GM21515 (cell line): ENCODE data around the gene CLRN1.

Experiments used
- ATAC-seq: cut with Tn5 transposase; IDR thresholded peaks from one replicate; pipeline ENCODE4 v1.9.1; 2021; ENCODE audit not compliant: unreplicated experiment

CLRN1 gene

DNA sequence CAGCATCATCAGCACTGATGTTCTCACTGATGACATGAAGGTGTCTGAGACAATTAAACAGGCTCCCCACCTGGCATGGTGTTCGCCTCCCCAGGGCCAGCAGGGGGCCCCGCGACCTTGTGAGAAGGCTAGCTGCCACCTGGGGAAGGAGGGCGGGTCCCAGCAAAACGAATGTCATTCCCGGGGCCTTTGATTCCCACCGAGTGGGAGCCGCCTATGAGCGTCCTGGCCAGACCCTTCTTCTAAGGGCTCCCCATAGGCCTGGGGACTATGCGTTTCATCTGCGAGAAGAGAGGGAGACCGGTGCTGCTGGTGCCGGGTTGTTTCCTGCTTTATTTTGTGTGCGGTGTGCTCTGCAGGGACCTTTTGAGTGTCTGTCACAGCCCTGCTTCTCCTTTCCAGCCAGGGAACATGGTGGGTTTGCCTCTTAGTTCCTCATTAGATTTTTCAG, 46.8 kb downstream of the CLRN1 start:
- ATAC-seq = peak; percentile 93

DNA sequence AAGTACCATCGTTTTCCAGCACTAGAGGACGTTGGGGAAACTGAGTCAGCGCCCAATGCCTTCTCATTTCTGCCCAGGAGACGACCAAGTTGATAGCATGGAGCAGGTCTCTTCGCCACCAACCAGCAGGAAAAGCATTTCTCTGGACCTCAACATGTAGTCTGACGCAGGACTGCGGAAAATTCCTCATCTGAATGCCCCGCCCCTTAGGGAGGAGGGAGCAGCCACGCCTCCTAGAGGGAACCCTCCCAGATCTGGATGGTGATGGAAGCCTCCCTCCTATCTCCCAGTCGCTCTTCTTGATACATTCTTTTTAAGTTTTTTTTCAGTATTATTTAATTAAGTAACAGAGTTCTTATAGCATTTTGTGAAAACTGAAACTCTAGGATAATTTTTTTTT, 49.9 kb downstream of the CLRN1 start:
- no peak for ATAC-seq

DNA sequence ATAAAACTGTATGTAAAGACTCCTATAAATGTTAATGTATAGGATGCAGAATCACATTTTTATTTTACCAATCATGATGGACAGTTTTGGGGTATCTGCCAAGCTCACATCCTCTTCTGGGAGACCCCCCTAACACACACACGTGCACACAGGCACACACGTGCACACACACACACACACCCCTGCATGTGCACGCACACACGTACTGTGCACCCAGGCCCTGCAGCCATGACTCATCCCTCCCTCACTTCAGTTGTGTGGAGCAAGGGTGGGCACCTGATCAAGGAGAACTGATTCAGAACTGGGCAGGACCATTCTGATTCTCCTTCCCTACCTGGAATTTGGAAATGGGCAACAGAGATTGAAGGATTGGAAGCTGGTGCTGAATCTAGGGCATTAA, 51.3 kb downstream of the CLRN1 start:
- no peak for ATAC-seq

DNA sequence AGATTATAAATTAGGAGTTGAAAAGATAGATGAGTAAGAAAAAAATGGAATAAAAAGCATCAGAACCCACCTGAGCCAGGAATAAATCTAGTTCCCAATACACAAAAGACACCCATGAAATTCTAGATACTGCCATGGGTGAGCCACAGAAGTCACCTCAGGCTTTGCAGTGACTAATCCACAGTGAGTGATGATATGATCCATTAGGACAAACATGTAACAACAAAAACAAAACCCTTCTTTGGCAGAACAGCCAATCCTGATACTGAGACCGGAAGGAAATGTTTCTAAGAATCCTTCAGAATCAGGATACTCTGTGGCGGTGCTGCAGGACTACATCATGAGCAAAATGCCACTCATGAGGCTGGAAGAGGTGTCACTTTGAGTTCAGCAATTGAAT, 52.3 kb downstream of the CLRN1 start:
- no peak for ATAC-seq

DNA sequence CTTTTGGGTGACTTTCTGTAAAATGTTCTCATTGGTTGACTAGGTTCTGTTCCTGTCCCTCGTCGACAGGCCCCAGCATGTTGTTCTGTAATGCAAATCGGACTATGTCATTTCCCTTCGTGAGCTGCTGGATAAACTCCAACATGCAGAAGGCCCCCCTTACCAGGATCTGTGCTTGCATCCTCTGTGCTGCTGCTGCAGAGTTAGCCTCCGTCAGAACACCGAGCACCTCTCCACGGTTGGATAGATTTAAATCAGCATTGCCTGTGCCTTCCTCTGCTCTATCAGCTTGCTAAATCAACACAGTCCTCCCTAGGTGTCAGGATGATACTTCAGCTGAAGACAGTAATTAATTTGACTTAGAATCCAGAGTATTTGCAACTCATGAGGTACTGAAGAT, 54.6 kb downstream of the CLRN1 start:
- no peak for ATAC-seq

DNA sequence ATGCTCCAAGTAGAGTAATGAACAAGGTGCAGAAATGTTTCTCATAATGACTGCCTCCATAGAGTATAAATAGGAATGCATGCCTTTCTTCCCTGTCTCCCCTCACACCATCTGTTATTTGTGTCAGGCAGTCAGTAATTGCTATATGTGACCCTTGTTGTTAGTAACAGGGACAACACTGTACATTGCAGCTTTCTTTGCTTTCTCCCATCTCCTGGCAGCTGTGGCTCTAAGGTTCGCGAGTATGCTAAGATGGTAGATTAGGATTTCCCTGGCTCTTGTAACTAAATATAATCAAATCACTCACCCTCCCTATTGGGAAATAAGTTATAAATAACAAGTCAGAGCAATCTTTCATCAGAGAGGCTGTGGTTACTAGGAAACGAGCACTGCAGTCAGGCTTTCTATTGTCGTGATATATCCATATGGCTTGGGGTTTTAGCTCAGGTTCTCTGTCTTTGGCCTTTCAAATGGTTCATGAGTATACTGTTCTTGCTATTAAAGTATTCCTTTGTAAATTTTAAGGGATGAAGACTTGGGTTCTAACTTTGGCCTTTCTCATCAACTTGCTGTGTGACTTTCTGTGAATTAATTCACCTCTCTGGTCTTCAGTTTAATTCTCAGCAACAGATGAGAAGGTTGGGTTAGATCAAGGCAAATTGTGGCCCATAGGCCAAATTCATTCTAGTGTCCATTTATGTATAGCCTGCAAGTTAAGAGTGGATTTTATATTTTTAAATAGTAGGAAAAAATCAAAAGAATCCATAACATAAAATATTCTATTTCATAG, 59.2 kb downstream of the CLRN1 start:
- ATAC-seq = peak; percentile 8

DNA sequence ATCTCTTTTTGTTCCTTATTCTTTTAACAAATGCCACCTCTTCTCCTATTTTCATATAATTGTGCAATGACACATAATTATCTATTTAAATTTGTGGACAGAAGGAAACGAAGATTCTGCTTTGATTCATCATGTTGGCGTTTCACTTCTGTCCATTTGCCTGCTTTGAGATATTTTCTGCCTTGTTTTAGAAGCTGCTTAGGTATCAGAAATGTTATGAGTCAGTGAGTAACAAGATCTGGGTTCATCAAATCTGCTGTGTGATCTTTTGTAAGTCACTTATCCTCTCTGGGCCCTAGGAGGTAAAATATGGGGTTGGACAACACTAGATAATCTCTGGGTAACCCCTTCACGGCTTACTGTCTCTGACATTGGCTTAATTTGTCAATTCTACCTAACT, 60.0 kb downstream of the CLRN1 start:
- ATAC-seq = peak; percentile 72

DNA sequence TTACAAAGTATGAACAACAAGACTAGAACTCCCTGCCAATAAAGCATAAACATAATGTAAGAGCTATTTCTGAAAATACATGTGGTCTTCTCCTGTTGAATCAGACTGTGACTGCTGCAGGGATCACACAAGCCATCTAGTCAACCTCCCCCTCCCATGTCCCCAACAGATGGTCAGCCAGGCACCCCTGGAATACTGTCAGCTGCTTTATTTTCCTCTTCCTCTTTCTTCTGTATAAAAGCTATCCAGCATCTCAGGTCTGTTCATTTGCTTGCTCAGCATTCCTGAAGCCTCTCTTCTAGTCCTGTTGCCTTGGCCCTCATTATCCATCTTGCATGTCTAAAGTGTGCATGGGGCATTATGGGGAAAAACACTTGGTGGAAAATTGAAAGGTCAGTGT, 60.8 kb downstream of the CLRN1 start:
- no peak for ATAC-seq

DNA sequence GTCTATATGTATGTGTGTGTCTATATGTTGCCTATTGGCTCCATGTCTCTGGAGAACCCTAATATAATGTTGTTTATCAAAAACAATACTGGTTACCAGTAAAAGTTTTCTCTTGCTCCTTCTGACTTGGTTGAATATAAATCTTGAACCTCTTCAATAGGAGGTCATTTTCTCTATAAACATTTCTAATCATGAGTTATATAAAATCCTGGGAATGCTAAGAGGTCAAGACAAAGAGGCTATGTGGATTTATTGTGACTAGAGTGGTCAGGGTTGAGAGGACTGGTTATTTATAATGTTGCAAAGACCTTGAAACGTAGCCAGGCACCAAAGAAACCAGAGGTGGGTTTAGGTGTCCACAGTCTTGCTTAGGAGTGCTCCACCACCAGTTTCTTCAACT, 66.1 kb downstream of the CLRN1 start:
- no peak for ATAC-seq

DNA sequence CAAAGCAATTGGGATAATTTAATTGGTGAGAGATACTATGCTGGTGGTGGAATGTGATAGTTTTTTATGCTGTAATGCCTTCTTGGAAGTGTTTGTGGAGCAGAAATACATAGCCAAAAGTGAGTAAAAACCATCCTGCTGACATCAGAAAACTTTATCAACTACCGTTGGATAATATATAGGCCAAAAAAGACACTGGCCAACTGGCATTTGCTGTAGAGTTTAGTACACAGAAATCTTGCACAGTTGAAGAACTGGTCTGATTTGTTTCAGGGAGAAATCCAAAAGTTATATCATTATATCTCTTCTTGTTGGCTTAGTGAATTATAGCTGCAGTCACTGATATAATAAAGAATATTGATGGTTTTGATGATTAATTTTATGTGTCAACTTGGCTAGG, 66.8 kb downstream of the CLRN1 start:
- no peak for ATAC-seq

DNA sequence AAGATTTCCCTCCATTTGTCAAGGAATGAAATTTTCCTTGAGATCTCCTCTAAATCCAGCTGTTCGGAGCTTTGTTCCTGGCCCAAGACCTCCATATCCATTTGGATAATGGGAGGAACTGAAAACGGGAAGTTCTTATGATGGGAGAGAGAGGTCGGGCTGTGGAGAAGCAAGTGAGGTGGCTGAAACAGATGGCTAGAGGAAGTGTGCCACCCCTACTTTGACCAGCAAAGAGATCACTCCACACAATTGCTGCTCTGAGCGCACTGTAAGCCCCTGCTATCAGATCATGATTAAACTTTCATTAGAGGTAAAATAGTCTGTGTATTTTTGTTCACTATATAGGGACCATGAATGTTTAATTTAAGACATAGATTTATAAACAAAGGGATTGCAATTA, 67.2 kb downstream of the CLRN1 start, which contains the start of gene MINDY4B:
TSS of gene MINDY4B (minus strand) at position 101 of the 400 bp plus-strand sequence. CDS start at position 101, 0 bp downstream.
- ATAC-seq = no peak

DNA sequence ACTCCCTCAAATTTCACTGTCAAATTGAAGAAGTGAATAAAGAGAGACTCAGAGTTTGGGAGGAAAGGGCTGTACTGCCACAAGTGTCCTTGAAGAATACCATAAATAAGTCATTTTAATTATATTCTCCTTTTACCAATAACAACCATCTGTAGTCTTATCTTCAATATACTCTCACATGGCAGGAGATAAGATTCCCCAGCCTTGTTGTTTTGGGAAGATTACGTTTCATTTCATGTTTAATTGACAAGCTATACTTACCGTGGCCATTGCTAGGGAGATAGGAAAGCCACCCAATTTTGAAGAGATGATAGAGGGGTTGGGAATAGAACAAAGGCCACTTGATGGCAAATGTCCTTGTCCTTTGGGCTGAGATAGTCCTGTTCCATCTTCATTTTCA, 69.5 kb downstream of the CLRN1 start:
- no peak for ATAC-seq

DNA sequence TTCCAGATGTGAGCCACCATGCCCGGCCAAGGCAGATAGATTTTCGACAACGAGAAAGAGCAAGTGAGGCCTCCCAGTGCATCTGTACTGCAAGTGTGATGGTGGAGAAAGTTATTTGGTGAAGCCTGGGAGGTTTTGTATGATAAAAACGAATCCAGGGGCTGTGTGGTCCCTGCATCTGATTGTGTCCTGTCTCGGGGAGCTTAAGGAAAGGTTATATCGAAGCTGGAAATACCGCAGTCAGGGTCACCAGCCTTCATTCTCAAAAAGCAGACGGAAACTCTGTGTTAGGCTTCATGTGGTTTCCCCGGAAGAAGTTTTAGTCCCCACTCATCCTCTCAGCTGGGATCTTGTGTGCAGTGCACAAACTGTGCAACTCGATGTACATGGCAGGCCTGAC, 70.7 kb downstream of the CLRN1 start:
- ATAC-seq = no peak

DNA sequence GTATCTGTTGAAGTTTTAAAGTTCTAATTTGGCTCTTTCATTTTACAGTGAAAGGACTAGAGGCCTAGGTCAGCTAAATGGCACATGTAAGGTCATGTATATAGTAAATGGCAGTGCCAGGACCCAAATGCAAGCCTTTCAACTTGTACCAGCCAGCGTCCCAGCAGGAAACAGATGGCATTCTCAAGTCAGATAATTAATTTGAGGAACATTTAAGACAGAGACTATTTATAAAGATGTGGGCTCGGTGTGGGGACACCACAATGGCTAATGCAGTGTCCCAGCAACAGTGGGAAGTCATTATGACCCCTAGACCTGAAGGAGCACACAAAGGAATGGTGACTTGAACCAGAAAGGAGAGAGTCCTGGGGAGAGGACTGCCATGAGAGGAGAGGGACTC, 73.4 kb downstream of the CLRN1 start:
- ATAC-seq = no peak

DNA sequence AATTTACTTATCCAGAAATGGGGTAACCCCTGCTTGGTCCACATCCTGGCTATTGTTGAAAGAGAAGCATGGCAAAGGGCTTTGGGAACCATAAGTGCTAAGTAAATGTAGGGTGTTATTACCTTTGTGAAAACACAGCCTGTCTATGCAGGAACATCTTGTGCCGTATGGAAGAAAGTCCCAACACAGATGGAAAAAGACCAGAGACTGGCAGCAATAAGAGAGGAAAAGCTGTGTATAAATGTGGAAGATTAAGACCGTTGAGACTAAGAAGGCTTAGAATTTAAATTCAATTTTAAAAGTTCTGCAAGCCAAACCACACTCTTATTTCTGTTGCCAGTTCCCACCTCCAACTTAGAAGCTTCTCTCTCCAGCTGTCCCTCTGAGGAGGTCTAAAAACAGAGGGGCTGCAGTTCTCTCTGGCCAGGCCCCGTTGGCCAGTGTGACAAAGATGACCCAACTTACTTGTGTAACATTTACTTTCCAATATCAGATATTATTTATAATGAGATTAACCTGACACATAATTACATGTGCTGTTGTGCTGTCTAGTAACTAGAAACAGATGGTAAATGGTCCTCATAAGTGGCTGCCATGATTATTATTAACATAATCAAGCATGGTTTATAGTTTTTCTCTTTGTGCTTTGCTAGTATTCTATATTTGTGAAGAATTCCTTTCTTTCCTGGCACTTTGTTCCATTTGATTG, 74.3 kb downstream of the CLRN1 start:
- ATAC-seq = no peak

DNA sequence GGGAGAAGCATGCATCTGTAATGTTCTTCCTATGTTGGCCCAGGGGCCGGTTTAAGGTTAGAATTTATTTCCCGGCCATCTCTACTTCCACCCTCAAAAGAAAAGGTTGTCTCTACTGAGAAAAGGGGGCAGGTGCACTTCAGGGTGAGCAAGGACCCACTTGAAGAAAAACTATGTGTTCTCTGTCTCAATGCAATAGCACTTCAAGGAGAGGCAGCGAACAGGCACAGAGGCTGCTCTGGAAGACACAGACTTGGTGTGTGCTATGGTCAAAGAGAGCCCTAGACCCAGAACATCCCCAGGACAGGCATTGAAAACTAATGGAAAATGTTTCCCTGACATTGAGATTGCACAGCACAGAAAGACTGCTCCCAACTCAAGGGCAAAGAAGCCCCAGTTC, 74.9 kb downstream of the CLRN1 start:
- ATAC-seq = no peak

DNA sequence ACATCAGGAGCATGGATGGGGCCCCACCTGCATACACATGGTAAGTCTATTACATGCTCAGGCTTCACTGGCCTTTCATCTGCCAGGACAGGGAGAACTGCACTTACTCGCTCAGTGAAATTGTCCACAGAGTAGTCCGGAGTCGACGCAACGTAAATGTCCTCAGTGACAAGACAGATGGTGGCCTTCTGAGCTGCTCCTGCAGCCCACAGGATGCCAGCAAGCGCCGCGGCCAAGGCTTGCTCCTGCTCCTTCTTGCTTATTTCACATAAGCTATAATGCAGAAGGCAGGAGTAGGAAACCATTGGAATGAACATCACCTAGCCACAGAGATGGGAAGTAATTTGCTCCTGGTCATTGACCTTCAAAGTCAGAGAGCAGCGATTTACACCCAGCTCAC, 81.7 kb downstream of the CLRN1 start:
- no peak for ATAC-seq

DNA sequence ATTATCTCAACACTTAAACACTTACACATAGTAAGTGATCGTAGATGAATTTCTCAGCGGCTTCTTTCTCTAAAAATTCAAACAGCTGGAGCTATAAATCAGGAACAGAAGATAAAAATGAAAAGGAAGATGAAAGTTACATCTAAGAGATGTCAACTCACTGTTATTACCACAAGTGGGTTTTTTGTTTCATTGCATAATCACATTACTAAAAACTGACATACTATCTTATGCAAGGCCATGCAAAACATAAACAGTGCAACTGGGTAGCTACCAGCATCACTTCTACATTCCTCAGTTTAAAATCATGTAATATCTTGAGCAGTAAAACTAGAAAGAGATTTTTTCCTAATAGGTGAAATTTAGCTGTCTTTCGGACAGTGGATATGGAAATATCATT, 82.2 kb downstream of the CLRN1 start:
- ATAC-seq = no peak

DNA sequence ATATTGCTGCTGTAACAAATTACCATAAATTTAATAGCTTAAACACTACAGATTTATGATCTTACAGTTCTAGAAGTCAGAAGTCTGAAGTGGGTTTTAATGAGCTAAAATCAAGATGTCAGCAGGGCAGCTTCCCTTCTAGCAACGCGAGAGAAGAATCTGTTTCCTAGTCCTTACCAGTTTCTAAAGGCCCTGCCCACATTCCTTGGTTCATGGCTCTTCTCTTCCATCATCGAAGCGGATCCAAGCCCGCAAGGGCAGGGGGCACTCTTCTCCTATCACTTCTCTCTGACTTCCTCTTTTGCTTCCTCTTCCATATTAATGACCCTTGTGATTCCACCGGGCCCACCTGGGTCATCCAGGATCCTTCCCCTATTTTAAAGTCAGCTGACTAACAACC, 83.4 kb downstream of the CLRN1 start:
- no peak for ATAC-seq

DNA sequence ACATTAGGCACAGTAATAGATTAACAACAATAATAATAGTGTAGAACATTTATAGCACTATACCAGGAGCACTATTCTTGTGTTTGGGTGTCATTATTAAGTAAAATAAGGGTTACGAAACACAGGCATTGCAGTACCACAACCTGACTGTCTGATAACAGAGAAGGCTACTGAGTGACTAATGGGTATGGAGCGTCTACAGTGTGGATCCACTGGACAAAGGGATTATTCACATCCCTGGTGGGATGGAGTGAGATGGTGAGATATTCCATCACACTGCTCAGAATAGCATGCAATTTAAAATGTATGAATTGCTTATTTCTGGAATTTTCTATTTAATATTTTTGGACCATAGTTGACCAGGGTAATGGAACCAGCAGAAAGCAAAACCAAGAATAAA, 85.5 kb downstream of the CLRN1 start:
- no peak for ATAC-seq

DNA sequence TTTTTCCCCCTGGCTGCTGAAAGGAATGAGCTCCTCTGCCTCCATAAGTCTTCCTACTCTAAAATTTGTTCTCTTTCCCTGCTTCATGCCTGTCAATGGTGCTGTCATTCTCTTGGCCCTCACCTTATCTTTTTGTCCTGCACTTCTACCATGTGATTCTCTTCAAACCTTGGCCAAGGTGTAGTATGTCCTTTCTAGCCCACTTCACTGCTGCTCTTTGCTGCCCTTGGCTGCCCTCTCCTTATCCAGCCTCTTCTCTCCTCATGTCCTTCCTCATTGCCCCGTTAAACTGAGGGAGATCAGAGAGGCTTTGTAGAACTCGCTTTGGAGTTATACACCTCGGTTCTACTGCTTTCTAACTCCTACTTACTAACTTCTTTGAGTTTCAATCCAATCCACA, 87.0 kb downstream of the CLRN1 start:
- no peak for ATAC-seq

DNA sequence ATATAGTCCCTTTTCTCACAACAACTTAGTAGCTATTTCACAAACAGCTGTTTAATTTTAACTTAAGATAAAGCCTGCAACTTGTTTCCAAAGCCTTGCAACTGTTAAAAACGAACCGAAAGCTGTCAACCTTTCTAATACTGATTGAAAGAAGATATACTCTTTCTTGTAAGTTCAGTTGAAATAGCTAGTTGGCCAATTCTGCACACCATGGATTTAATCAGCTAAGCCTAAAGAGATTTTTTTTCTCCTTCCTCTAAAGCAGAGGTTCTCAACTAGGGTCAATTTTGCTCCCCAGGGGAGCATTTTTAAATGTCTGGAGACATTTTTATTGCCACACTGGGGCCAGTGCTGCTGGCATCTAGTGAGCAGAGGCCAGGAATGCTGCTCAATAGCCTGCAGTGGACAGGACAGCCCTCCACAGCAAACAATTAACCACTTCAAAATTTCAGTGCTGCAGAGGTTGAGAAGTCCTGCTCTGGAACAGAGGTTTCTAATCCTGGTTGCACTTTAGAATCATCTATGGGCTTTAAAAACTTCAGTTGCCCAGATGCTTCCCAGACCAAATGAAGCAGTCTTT, 93.4 kb downstream of the CLRN1 start:
- ATAC-seq = no peak
